Heart left ventricle (tissue), 16 donors: Measurements from ENCODE around the gene MPP3. TPM values are rescaled to one million over a fixed set of nuclear protein-coding genes. Genes with fewer than 3 reads are reported as not detected.

Source experiments
- ATAC-seq, 4 donors: fragments of 200-7000 bp; cut with Tn5 transposase; one replicate each; pipeline ENCODE4 v1.9.1; 2020 to 2022; ENCODE audit warnings: moderate library complexity in 4 of 4, mild to moderate bottlenecking in 3 of 4, moderate number of reproducible peaks in 1 of 4
- DNase-seq, 5 donors: peaks; one replicate each; pipeline ENCODE4 v3.0.0-alpha.2; 2020
- H3K27ac ChIP-seq, 12 donors: fragments of 200-600 bp; sonication (generic) in 4 of 12; one replicate each; pipeline versions ENCODE4 v1.5.0 to v1.8.0; 2016 to 2022; ENCODE audit warnings: mild to moderate bottlenecking in 2 of 12
- H3K27me3 ChIP-seq, 9 donors: fragments of 200-600 bp; sonication (generic) in 2 of 9; one replicate each; pipeline versions ENCODE4 v1.5.1 to v1.8.0; 2016 to 2022; ENCODE audit warnings: mild to moderate bottlenecking in 3 of 9
- H3K36me3 ChIP-seq, 9 donors: fragments of 200-600 bp; sonication (generic) in 2 of 9; one replicate each; pipeline versions ENCODE4 v1.5.0 to v1.8.0; 2018 to 2022; ENCODE audit warnings: mild to moderate bottlenecking in 2 of 9
- H3K4me1 ChIP-seq, 12 donors: fragments of 200-600 bp; sonication (generic) in 4 of 12; one replicate each; pipeline versions ENCODE4 v1.5.0 to v1.8.0; 2016 to 2022; ENCODE audit warnings: mild to moderate bottlenecking in 3 of 12
- H3K4me3 ChIP-seq, 12 donors: fragments of 200-600 bp; sonication (generic) in 4 of 12; one replicate each; pipeline versions ENCODE4 v1.5.0 to v1.8.0; 2017 to 2022; ENCODE audit warnings: mild to moderate bottlenecking in 9 of 12, moderate library complexity in 4 of 12
- H3K9me3 ChIP-seq, 12 donors: fragments of 200-600 bp; sonication (generic) in 4 of 12; one replicate each; pipeline versions ENCODE4 v1.5.0 to v1.8.0; 2016 to 2022; ENCODE audit warnings: mild to moderate bottlenecking in 1 of 12
- POLR2A ChIP-seq, 2 donors: fragments of 450-650 bp; IDR thresholded peaks; one replicate each; pipeline ENCODE4 v1.6.1; 2017; ENCODE audit warnings: antibody characterized with exemption in 2 of 2, mild to moderate bottlenecking in 2 of 2, moderate library complexity in 2 of 2
- WGBS, 4 donors: extraction: QIAGEN DNeasy Blood & Tissue Kit in 2 of 4; methylation state at CpG; one replicate each; pipeline versions ENCODE4 v1.1.5 to v1.1.7; 2013 to 2018; 5-methylcytosine and 5-hydroxymethylcytosine counted together
- intact Hi-C, 10 donors: fragments of 100-400 bp; cut with DNase I; formaldehyde crosslinking; loops; one replicate each; pipeline versions ENCODE4 v1.11.1 to v1.14.2; 2022
- polyA plus RNA-seq, 2 donors: library from polyadenylated mRNA; stranded (reverse); fragments of 200-250 nt; gene quantifications; one replicate each; pipeline ENCODE4 v1.2.3, GENCODE V29; 2013
- total RNA-seq, 9 donors: library from RNA; depleted of rRNA in 2 of 9; stranded (reverse); fragments of >200 nt in 2 of 9; fragmentation: NEBNext Ultra II Directional in 3 of 9; extraction: Animal tissue kit (Norgen Biotek cat#: 25700) in 3 of 9; gene quantifications; one replicate each; pipeline versions ENCODE4 v1.1.0 to v1.2.4, GENCODE V29; 2016 to 2023
- TF ChIP-seq, protein P1 (sequence below), 12 donors: fragments of 200-600 bp; sonication (generic) in 4 of 12; IDR thresholded peaks; one replicate each; pipeline versions ENCODE4 v1.5.0 to v1.8.0; 2018 to 2022; ENCODE audit warnings: antibody characterized with exemption in 12 of 12, mild to moderate bottlenecking in 5 of 12
- donor health status: ischemic (EF 13 %, LVEDD 7.1; RV severe dilation, severe dysfunction).
- donor health status: healthy with polysubstance abuse.
- donor health status: DM: no; HTN: yes; CAD: no.
- donor health status: DM: no; HTN: no; CAD: no.
- donor health status: ischemic (EF 25% LVEDD 6.9; RV normal size, moderate dysfunction).
- donor health status: ischemic (EF 25% LVEDD 5.7; RV mildly dilated, moderate dysfunction).
- donor health status: healthy.
- donor health status: DM: yes; HTN: yes; CAD: no.
- donor health status: ischemic (EF 35%, LVEDD 5.7; RV mildly dilated, moderate dysfunction).
- donor health status: nonischemic (EF 11% LVEDD 7.7; RV severe dilation, severe dysfunction).
- donor health status: DM: yes; HTN: yes; CAD: no.
- donor health status: PGD.
- donor health status: ischemic (EF 29% LVEDD 5.4; RV normal size, mild dysfunction).
- donor health status: nonischemic (EF 23%, LVEDD 6.1; RV moderate dilation, normal function).

Gene MPP3
- total and polyA plus RNA-seq, 11 donors = 13.8 to 70.2 (median 27.5) TPM

DNA sequence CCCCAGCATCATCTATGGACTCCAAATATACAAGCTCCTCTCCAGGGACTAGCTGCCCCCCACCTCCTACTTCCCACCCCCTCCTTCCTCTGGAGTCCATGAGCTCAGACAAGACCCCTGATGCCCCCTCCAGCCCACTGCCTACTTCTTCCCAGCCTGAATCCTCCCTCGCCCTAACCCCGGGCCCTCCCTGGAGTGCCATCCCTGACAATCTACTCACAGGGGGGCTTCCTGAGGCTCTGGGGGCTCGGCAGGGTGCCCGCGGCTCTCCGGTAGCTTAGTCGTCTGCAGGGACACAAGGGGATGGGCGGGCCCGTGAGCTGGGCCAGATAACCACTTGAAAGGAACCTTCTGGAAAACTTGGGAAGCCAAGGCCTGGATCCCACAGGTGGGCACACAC, 15.1 kb downstream of the MPP3 start:
- 82 to 91% (median 89%) methylated on average over 8 to 9 of the region's 9 CpGs for whole genome bisulfite sequencing, 4 donors
- DNase-seq (peak in 1 of 5 donors; percentile 17), ATAC-seq (no peak)
- H3K4me3 ChIP-seq = no peak overlapping the region
- H3K27me3 ChIP-seq = no peaks in the 10 kb centered on the region
- intact Hi-C loops = no loop called here
- H3K4me1 ChIP-seq = peaks cover 0 to 31% (median 4%) of the 10 kb centered on the region in 12 donors
- H3K36me3 ChIP-seq = peaks cover 3 to 86% (median 54%) of the 10 kb centered on the region in 9 donors
- TF ChIP-seq, protein P1, sequence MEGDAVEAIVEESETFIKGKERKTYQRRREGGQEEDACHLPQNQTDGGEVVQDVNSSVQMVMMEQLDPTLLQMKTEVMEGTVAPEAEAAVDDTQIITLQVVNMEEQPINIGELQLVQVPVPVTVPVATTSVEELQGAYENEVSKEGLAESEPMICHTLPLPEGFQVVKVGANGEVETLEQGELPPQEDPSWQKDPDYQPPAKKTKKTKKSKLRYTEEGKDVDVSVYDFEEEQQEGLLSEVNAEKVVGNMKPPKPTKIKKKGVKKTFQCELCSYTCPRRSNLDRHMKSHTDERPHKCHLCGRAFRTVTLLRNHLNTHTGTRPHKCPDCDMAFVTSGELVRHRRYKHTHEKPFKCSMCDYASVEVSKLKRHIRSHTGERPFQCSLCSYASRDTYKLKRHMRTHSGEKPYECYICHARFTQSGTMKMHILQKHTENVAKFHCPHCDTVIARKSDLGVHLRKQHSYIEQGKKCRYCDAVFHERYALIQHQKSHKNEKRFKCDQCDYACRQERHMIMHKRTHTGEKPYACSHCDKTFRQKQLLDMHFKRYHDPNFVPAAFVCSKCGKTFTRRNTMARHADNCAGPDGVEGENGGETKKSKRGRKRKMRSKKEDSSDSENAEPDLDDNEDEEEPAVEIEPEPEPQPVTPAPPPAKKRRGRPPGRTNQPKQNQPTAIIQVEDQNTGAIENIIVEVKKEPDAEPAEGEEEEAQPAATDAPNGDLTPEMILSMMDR (IDR thresholded peaks at IDR 0.05) = no peak
- TF ChIP-seq POLR2A (IDR thresholded peaks at IDR 0.05) = no peak
- H3K27ac ChIP-seq = peak overlapping the region in 6 of 12 donors; percentile 8 to 66 (median 24)
- H3K9me3 ChIP-seq = no peaks in the 10 kb centered on the region

DNA sequence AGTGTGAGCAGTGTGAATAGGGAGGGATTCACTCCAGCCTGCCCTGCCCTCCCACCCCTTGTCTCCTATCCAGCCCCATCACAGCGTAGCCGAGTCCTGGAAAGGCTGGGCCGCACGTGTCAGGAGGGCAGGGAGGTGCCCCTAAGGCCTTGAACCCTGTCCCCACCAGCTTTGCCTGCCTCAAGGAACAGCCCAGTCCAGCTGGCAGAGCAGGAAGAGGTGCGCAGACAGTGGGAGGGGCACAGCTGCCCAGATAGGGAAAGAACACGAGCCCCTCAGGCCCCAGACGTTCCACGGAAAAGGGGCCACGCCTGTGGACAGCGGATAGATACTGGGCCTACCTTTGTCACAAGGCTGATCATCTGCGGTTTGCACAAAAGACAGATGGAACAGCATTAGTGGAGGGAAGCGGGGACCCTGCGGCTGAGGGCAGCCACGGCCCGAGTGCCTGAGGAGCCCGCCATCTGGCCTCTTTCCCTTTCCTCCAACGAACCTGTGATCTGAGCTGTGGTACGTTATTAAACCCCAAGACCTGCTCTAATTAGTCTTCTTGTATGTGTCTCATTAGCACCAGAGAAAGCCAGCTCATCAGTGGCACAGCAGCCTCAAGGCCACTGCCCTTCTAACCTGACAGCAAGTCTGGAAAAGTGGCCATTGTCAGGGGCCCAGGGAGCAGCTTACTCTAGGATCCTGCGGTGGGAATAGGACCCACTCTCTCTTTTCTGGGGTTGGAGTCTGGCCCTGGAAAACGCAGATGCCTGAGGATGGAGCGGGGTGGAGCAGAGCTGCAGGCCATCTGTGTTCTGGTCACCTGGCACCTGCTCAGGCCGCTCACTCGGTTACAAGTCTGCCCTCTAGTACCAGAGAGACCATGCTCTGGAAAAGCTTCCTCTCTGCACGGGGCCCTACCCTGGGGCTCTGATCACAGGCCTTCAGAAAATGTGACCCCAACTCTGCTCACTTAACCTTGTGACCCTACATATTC, 16.3 kb downstream of the MPP3 start:
- ATAC-seq (peak in 3 of 4 donors; percentile 2 to 18 (median 2)), DNase-seq (no peak)
- no peaks in the 10 kb centered on the region for H3K9me3 ChIP-seq
- H3K4me1 ChIP-seq = peaks cover 0 to 22% (median 3%) of the 10 kb centered on the region in 12 donors
- TF ChIP-seq, protein P1 (IDR thresholded peaks at IDR 0.05) = no peak
- no peak for TF ChIP-seq POLR2A (IDR thresholded peaks at IDR 0.05)
- 85 to 91% (median 90%) methylated on average over 20 to 24 of the region's 24 CpGs for WGBS, 4 donors
- H3K27ac ChIP-seq = peak overlapping the region in 6 of 12 donors; percentile 7 to 66 (median 24)
- intact Hi-C loops = no loop called here
- H3K36me3 ChIP-seq = peaks cover 3 to 90% (median 55%) of the 10 kb centered on the region in 9 donors
- H3K4me3 ChIP-seq = no peak overlapping the region
- H3K27me3 ChIP-seq = no peaks in the 10 kb centered on the region

DNA sequence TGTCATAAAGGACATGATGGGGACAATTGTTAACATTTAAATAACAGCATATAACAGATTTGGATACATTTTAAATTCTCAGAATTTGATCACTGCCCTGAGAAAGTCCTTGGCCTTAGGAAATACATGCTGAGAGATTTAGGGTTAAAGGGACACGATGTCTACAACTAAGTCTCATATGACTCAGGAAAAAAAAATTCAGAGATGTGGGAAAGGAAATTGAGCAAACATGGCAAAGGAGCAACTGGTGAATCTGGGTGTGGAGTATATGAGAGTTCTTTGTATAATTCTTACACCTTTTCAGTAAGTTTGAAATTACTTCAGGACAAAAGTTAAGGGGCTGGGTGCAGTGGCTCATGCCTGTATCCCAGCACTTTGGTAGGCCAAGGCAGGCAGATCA, 18.2 kb downstream of the MPP3 start:
- no peaks in the 10 kb centered on the region for H3K27me3 ChIP-seq
- H3K36me3 ChIP-seq = peaks cover 7 to 91% (median 56%) of the 10 kb centered on the region in 9 donors
- WGBS, 4 donors = 28 to 37% (median 34%) methylated on average over 1 of the region's 1 CpG

More for the DNA sequence above, 18.2 kb downstream of the MPP3 start:
- DNase-seq = no peak
- TF ChIP-seq, protein P1 (IDR thresholded peaks at IDR 0.05) = no peak
- TF ChIP-seq POLR2A (IDR thresholded peaks at IDR 0.05) = no peak
- intact Hi-C loops = no loop called here
- ATAC-seq = no peak
- Histone ChIP-seq H3K4me3 (no peak overlapping the region), H3K27ac (peak overlapping the region in 1 of 12 donors; percentile 15), H3K4me1 (peaks cover 0 to 19% (median 2%) of the 10 kb centered on the region in 12 donors), H3K9me3 (no peaks in the 10 kb centered on the region)
